IMR-90 (cell line): ENCODE results near the gene MEF2B. TPM values are rescaled to one million over a fixed set of nuclear protein-coding genes. Genes with fewer than 3 reads are reported as not detected.
"Not testable (repeated sequence)": the region's sequence is repeated elsewhere in the genome, so short reads cannot be mapped to it uniquely, and the experiment has no call there.

Source experiments
- ATAC-seq: fragments of 200-7000 bp; cut with Tn5 transposase; 2 replicates; pipeline ENCODE4 v1.9.1; 2020; ENCODE audit warnings: low read depth, mild to moderate bottlenecking, moderate library complexity
- BruUV-seq: library from RNA; stranded (reverse); fragments of 400-500 nt; replicated peaks from 2 replicates; lab custom pipeline; 2021; lab: Mats Ljungman, UMichigan
- CTCF ChIA-PET: fragments of 300-600 bp; formaldehyde crosslinking; extraction: SDS; loops from one replicate; lab custom pipeline; 2021; ENCODE audit warnings: antibody characterized with exemption; lab: Yijun Ruan, JAX
- POLR2A ChIA-PET: fragments of 300-600 bp; sonication (Branson Sonifier 250); formaldehyde crosslinking; loops from one replicate; lab custom pipeline; 2022; ENCODE audit warnings: antibody characterized with exemption; ENCODE audit not compliant: unreplicated experiment; lab: Charles Lee
- DNase-seq: peaks from one replicate; pipeline ENCODE4 v3.0.0; 2013
- H2AFZ ChIP-seq: replicated peaks from 2 replicates; pipeline ENCODE3; 2013; ENCODE audit warnings: low read length, mild to moderate bottlenecking; ENCODE audit not compliant: poor library complexity
- H2AK5ac ChIP-seq: 2 replicates; pipeline ENCODE4 v1.6.1; 2013; ENCODE audit warnings: low read depth, low read length, inconsistent platforms
- H2AK9ac ChIP-seq: replicated peaks from 2 replicates; pipeline ENCODE3; 2013; ENCODE audit warnings: mild to moderate bottlenecking, low read depth, low read length, moderate library complexity; ENCODE audit not compliant: poor library complexity
- H2BK120ac ChIP-seq: 2 replicates; pipeline ENCODE4 v1.6.1; 2013; ENCODE audit warnings: low read depth, low read length, inconsistent platforms
- H2BK15ac ChIP-seq: 3 replicates; pipeline ENCODE4 v1.6.1; 2013; ENCODE audit warnings: low read depth, low read length, inconsistent platforms
- H2BK20ac ChIP-seq: 2 replicates; pipeline ENCODE4 v1.6.1; 2013; ENCODE audit warnings: low read depth, mild to moderate bottlenecking, inconsistent platforms, low read length, moderate library complexity
- H2BK5ac ChIP-seq: 2 replicates; pipeline ENCODE4 v1.6.1; 2013; ENCODE audit warnings: mild to moderate bottlenecking, low read depth, low read length, inconsistent platforms; ENCODE audit not compliant: poor library complexity, severe bottlenecking
- H3K14ac ChIP-seq: replicated peaks from 2 replicates; pipeline ENCODE4 v1.6.1; 2013; ENCODE audit warnings: low read depth, low read length, inconsistent platforms
- H3K18ac ChIP-seq: 2 replicates; pipeline ENCODE4 v1.6.1; 2013; ENCODE audit warnings: low read depth, low read length, control low read depth
- H3K23ac ChIP-seq: 2 replicates; pipeline ENCODE4 v1.6.1; 2013; ENCODE audit warnings: low read depth, low read length, inconsistent platforms
- H3K27ac ChIP-seq: 2 replicates; pipeline ENCODE4 v1.5.1; 2013; ENCODE audit warnings: mild to moderate bottlenecking, control low read depth, low read length; ENCODE audit not compliant: insufficient read depth
- H3K27me3 ChIP-seq: 2 replicates; pipeline ENCODE4 v1.6.1; 2013; ENCODE audit warnings: low read length; ENCODE audit not compliant: control insufficient read depth, insufficient read depth
- H3K36me3 ChIP-seq: 2 replicates; pipeline ENCODE4 v1.6.1; 2013; ENCODE audit warnings: low read length, mixed read lengths; ENCODE audit not compliant: control insufficient read depth, insufficient read depth
- H3K4ac ChIP-seq: 2 replicates; pipeline ENCODE4 v1.6.1; 2013; ENCODE audit warnings: low read depth, low read length, inconsistent platforms
- H3K4me1 ChIP-seq: 2 replicates; pipeline ENCODE4 v1.6.1; 2013; ENCODE audit warnings: low read length, mixed read lengths; ENCODE audit not compliant: control insufficient read depth, insufficient read depth
- H3K4me2 ChIP-seq: 2 replicates; pipeline ENCODE4 v1.6.1; 2013; ENCODE audit warnings: low read depth, mild to moderate bottlenecking, control low read depth, low read length, moderate library complexity
- H3K4me3 ChIP-seq: 2 replicates; pipeline ENCODE4 v1.5.1; 2013; ENCODE audit warnings: low read depth, mild to moderate bottlenecking, control low read depth, low read length, moderate library complexity; ENCODE audit not compliant: insufficient read depth
- H3K56ac ChIP-seq: 2 replicates; pipeline ENCODE4 v1.6.1; 2013; ENCODE audit warnings: low read length, inconsistent platforms; ENCODE audit not compliant: insufficient read depth; ENCODE audit errors: extremely low read depth
- H3K79me1 ChIP-seq, 2 experiments: 2 replicates each; pipeline ENCODE4 v1.6.1; 2013; ENCODE audit warnings: low read length in 2 of 2, inconsistent platforms in 1 of 2, low read depth in 1 of 2
- H3K9ac ChIP-seq: 2 replicates; pipeline ENCODE4 v1.6.1; 2013; ENCODE audit warnings: low read depth, low read length, control low read depth
- H3K9me1 ChIP-seq: 2 replicates; pipeline ENCODE4 v1.6.1; 2013; ENCODE audit warnings: low read length, inconsistent platforms; ENCODE audit not compliant: insufficient read depth
- H3K9me3 ChIP-seq: 2 replicates; pipeline ENCODE4 v1.6.1; 2013; ENCODE audit warnings: low read length; ENCODE audit not compliant: control insufficient read depth, insufficient read depth
- H4K20me1 ChIP-seq: 2 replicates; pipeline ENCODE4 v1.6.1; 2013; ENCODE audit warnings: low read length, inconsistent platforms; ENCODE audit not compliant: insufficient read depth
- H4K5ac ChIP-seq: 2 replicates; pipeline ENCODE4 v1.6.1; 2013; ENCODE audit warnings: mild to moderate bottlenecking, low read depth, low read length, control low read depth
- H4K8ac ChIP-seq, 2 experiments: 2 replicates each; pipeline ENCODE4 v1.6.1; 2013; ENCODE audit warnings: low read depth in 2 of 2, low read length in 2 of 2, control low read depth in 1 of 2, inconsistent platforms in 1 of 2
- H4K91ac ChIP-seq: 2 replicates; pipeline ENCODE4 v1.6.1; 2013; ENCODE audit warnings: low read depth, low read length, inconsistent platforms; ENCODE audit not compliant: insufficient read depth
- CHD1 ChIP-seq: IDR thresholded peaks from 2 replicates; pipeline ENCODE4 v1.6.1; 2012; ENCODE audit warnings: low read depth, low read length, improper control_type of control experiment
- FOS ChIP-seq: fragments of 150-350 bp; IDR thresholded peaks from 2 replicates; pipeline ENCODE4 v1.6.1; 2016; ENCODE audit warnings: low read depth, low read length
- MAZ ChIP-seq: IDR thresholded peaks from 2 replicates; pipeline ENCODE4 v1.6.1; 2012; ENCODE audit warnings: low read depth, mild to moderate bottlenecking, low read length, improper control_type of control experiment, moderate library complexity, borderline replicate concordance
- USF2 ChIP-seq: fragments of 150-350 bp; IDR thresholded peaks from 2 replicates; pipeline ENCODE4 v1.6.1; 2017; ENCODE audit warnings: mild to moderate bottlenecking, antibody characterized with exemption, low read length, low read depth
- WGBS, 2 experiments: methylation state at CpG; one replicate each; pipeline versions ENCODE4 v1.1.5 to v1.1.7; 2013; ENCODE audit warnings: missing lambda C conversion rate in 2 of 2; ENCODE audit not compliant: insufficient read length in 1 of 2; ENCODE audit errors: extremely low coverage in 2 of 2; 5-methylcytosine and 5-hydroxymethylcytosine counted together
- dilution Hi-C: fragments of 300-500 bp; cut with HindIII; formaldehyde crosslinking; loops from one replicate; pipeline ENCODE4 v1.14.3; 2018; ENCODE audit warnings: low sequenced_read_pairs; ENCODE audit not compliant: unreplicated experiment
- in situ Hi-C: fragments of 300-500 bp; cut with MboI; formaldehyde crosslinking; loops from 3 replicates; pipeline ENCODE4 v1.14.3; 2019; ENCODE audit warnings: low sequenced_read_pairs, inconsistent platforms, mixed read lengths
- intact Hi-C: fragments of 100-400 bp; cut with micrococcal nuclease; formaldehyde crosslinking; loops from 2 replicates; pipeline ENCODE4 v1.10.0; 2022
- polyA plus RNA-seq, 3 experiments: library from polyadenylated mRNA; depleted of rRNA; stranded (reverse); fragments of >200 nt; gene quantifications; 2 replicates each; pipeline ENCODE4 v1.2.3, GENCODE V29; 2012; ENCODE audit warnings: low replicate concordance in 1 of 3
- total RNA-seq: library from RNA; depleted of rRNA; stranded (reverse); fragments of >200 nt; gene quantifications from 2 replicates; pipeline ENCODE4 v1.2.3, GENCODE V29; 2012

The MEF2B gene
- total and polyA plus RNA-seq, 2 of the 4 experiments (the other 2 are of a cell fraction) = 0.18 to 0.94 TPM

- no peak overlapping the region for H2BK20ac ChIP-seq
- no peak overlapping the region for H2BK120ac ChIP-seq
- no peak overlapping the region for H2AK5ac ChIP-seq
- H3K9me1 ChIP-seq = peaks cover 8% of the 10 kb centered on the region
- H3K27ac ChIP-seq = no peak overlapping the region
- no peak overlapping the region for H2BK5ac ChIP-seq
- no peak for TF ChIP-seq CHD1
- TF ChIP-seq MAZ = no peak
- TF ChIP-seq FOS = no peak
- no peak for TF ChIP-seq USF2
- H3K36me3 ChIP-seq = no peaks in the 10 kb centered on the region
- no peaks in the 10 kb centered on the region for H4K20me1 ChIP-seq
- no peak overlapping the region for H4K5ac ChIP-seq
- no peak overlapping the region for H3K9ac ChIP-seq
- H3K56ac ChIP-seq = no peak overlapping the region
- no peak for ATAC-seq
- intact Hi-C loops (no loop called here), dilution Hi-C loops (no loop called here), in situ Hi-C loops (no loop called here)
- BruUV-seq = no TSS peak
- no peak overlapping the region for H2BK15ac ChIP-seq
- H3K23ac ChIP-seq = no peak overlapping the region
- no peak overlapping the region for H4K8ac ChIP-seq
- H3K4me1 ChIP-seq = peaks cover 23% of the 10 kb centered on the region
- H3K9me3 ChIP-seq = no peaks in the 10 kb centered on the region
- no peak overlapping the region for H2AK9ac ChIP-seq
- H3K79me1 ChIP-seq = no peaks in the 10 kb centered on the region
- no peak overlapping the region for H4K91ac ChIP-seq
- no peak overlapping the region for H2AFZ ChIP-seq
- H3K4ac ChIP-seq = no peak overlapping the region
- no peaks in the 10 kb centered on the region for H3K27me3 ChIP-seq
- WGBS, 2 experiments = 92% methylated on average over 2 of the region's 11 CpGs; no CpG with 5 or more reads in 1 of the 2 experiments
- ChIA-PET CTCF (no interaction called here), POLR2A (no interaction called here)
- no peak overlapping the region for H3K4me3 ChIP-seq
- H3K18ac ChIP-seq = no peak overlapping the region
- no peak overlapping the region for H3K4me2 ChIP-seq
- DNase-seq = no peak
- H3K14ac ChIP-seq = no peak overlapping the region
These were observed 62.4 kb downstream of the MEF2B start for GRCh38 chr19:19107654-19108053.

- H4K20me1 ChIP-seq, intact Hi-C loops, CTCF ChIA-PET, H3K9me1 ChIP-seq, POLR2A ChIA-PET, H4K8ac ChIP-seq, H3K14ac ChIP-seq, H2BK20ac ChIP-seq, H3K56ac ChIP-seq, H3K79me1 ChIP-seq, H2BK120ac ChIP-seq, H3K9me3 ChIP-seq, H4K5ac ChIP-seq, H2AK5ac ChIP-seq, H3K4me3 ChIP-seq, H3K27ac ChIP-seq, H3K4me2 ChIP-seq, H3K4ac ChIP-seq, BruUV-seq, H2BK5ac ChIP-seq, H3K23ac ChIP-seq, ATAC-seq, H2BK15ac ChIP-seq, H3K18ac ChIP-seq, DNase-seq, H3K27me3 ChIP-seq, H3K9ac ChIP-seq, H2AK9ac ChIP-seq, H2AFZ ChIP-seq, H4K91ac ChIP-seq, in situ Hi-C loops, dilution Hi-C loops, H3K36me3 ChIP-seq: not testable (repeated sequence)
- H3K4me1 ChIP-seq = peaks cover 16% of the 10 kb centered on the region
- no CpG with 5 or more reads among the region's 7 CpGs for WGBS, 2 experiments
These were observed 63.1 kb downstream of the MEF2B start for GRCh38 chr19:19106938-19107337.
